SH-SY5Y (cell line): ENCODE data around the gene RBM3.

ENCODE experiments used
- GATA2 ChIP-seq: IDR thresholded peaks from 2 replicates; pipeline ENCODE4 v1.6.1; 2011; ENCODE audit warnings: mild to moderate bottlenecking, low read depth, low read length
- GATA3 ChIP-seq: IDR thresholded peaks from 2 replicates; pipeline ENCODE4 v1.6.1; 2011; ENCODE audit warnings: low read depth, mild to moderate bottlenecking, low read length, moderate library complexity

DNA sequence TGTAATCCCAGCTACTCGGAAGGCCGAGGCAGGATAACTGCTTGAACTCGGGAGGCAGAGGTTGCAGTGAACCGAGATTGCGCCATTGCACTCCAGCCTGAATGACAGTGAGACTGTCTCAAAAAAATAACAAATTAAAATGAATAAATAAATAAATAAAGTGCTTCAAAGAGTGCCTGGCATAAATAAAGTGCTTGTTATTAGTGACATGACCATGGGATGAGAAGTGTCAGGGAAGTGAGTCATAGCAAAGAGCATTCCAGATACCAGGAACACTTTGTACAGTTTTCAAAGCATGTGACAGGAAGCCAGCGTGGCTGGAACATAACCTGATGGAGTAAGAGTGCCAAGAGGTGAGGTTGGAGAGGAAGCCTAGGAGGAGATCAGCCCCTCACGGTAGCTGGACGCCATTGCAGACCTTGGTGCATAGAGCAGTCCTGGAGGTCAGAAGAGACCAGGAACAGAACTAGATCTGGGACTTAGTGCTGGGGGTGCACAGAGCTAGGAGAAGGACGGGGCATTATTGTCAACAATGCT lies 17.0 kb downstream of the RBM3 start:
- no peak for TF ChIP-seq GATA2
- no peak for TF ChIP-seq GATA3
